Skeletal muscle tissue (tissue), 4 donors: Measurements from ENCODE around the gene APOL2. TPM values are rescaled to one million over a fixed set of nuclear protein-coding genes. Genes with fewer than 3 reads are reported as not detected.
A peak's percentile ranks its signal among the peaks of the same experiment; 100 is the strongest.
"Not testable (repeated sequence)": the region's sequence is repeated elsewhere in the genome, so short reads cannot be mapped to it uniquely, and the experiment has no call there.

ENCODE experiments used
- H3K27ac ChIP-seq: one replicate; pipeline ENCODE4 v1.7.0; 2013; ENCODE audit warnings: mild to moderate bottlenecking, low read depth, low read length, inconsistent platforms
- H3K27me3 ChIP-seq, 3 donors: one replicate each; pipeline ENCODE4 v1.7.0; 2013; ENCODE audit warnings: low read length in 3 of 3; ENCODE audit not compliant: control insufficient read depth in 3 of 3, insufficient read depth in 3 of 3
- H3K36me3 ChIP-seq, 3 donors: one replicate each; pipeline ENCODE4 v1.7.0; 2013; ENCODE audit warnings: low read length in 3 of 3; ENCODE audit not compliant: control insufficient read depth in 3 of 3, insufficient read depth in 3 of 3
- H3K4me1 ChIP-seq, 3 donors: one replicate each; pipeline ENCODE4 v1.7.0; 2013; ENCODE audit warnings: low read length in 3 of 3, mild to moderate bottlenecking in 3 of 3; ENCODE audit not compliant: control insufficient read depth in 3 of 3, insufficient read depth in 3 of 3
- H3K4me3 ChIP-seq, 3 donors: one replicate each; pipeline ENCODE4 v1.7.0; 2013; ENCODE audit warnings: low read length in 3 of 3
- H3K9ac ChIP-seq, 3 donors: one replicate each; pipeline ENCODE4 v1.7.0; 2013; ENCODE audit warnings: low read length in 3 of 3, mild to moderate bottlenecking in 3 of 3, moderate library complexity in 2 of 3, low read depth in 1 of 3
- H3K9me3 ChIP-seq, 3 donors: one replicate each; pipeline ENCODE4 v1.7.0; 2013; ENCODE audit warnings: low read length in 3 of 3; ENCODE audit not compliant: control insufficient read depth in 3 of 3
- total RNA-seq: library from RNA; depleted of rRNA; stranded (reverse); fragments of >200 nt; gene quantifications from one replicate; pipeline ENCODE4 v1.2.3, GENCODE V29; 2014
- donor health status: Osteomylitis.

APOL2 gene
- total RNA-seq, 1 donor from 2014 or later: 21.4 TPM

DNA sequence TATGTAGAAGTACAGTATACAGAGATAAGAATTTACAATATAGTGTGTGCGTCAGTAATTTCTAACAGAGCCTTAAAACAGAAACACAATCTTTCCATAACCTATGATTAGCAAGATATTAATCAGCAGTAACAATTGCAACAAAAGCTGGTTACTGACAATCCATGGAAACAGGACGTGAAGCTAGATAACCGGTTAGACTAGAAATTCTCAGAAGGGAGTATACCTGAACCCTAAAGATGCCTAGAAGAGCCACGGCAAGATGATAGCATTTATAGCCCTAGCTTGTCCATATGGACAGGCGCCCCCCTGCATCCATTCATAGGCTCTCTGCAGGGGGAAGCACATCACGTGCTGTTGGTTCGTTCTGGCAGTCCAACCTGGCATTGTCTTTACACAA lies 35.9 kb downstream of the APOL2 start:
- H3K36me3 ChIP-seq, H3K9ac ChIP-seq, H3K27me3 ChIP-seq, H3K9me3 ChIP-seq, H3K27ac ChIP-seq, H3K4me3 ChIP-seq: not testable (repeated sequence)
- peaks cover 13 to 25% (median 21%) of the 10 kb centered on the region in 3 donors for H3K4me1 ChIP-seq

DNA sequence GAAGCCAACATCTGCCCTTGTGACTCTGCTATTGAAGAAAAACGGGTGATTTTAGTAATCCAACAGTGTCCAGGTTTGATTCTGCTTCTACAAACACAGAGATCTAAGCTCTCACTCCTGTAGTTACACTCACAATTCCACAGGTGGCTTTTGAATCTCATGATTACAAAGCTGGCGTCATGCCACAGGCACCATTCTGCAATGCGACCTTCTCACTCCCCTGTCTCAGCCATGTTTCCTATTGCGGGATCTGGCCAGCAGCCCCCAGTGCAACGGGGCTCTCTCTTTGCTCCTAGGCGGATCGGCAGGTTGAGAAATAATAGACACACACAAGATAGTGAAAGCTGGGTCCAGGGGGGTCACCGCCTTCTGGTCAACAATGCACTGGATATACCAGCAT lies 36.4 kb downstream of the APOL2 start:
- not testable (repeated sequence) for H3K27ac ChIP-seq, H3K27me3 ChIP-seq
- peaks cover 13 to 25% (median 22%) of the 10 kb centered on the region in 3 donors for H3K4me1 ChIP-seq

DNA sequence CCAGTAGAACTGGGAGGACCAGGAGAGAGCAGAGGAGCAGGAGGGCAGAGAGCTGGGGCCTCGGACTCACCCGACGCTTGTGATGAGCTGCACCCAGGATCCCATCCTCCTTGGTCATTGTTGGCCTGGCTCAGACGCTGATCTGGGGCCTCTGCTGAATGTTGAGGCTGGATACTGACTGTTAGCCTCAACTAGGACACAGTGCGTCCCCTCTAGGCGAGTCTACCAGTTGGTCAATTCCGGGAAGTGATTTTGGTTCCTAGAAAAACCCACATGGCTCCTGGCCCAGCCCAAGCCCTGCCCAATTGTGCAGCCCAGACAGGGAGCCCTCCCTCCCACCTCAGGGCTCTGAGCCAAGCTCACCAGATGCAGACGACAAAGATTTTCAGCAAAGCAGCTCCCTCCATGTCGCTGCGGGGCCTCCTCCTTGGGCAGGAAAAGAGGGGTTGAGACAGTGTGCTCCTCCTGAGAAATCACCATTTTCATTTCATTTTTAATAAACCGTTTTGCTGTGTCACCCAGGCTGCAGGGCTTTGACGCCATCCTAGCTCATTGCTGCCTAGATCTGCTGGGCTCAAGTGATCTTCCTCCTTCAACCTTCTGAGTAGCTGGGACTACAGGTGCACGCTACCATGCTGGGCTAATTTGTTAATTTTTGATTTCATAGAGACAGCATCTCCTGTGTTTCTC lies 37.6 kb downstream of the APOL2 start, which contains the start of gene APOL4:
Gene APOL4, minus strand, starts transcription at position 180 of the 690 bp plus-strand sequence. Its CDS starts 75 bp downstream, at position 105.
- peaks cover 22 to 34% (median 31%) of the 10 kb centered on the region in 3 donors for H3K4me1 ChIP-seq
- no peaks in the 10 kb centered on the region for H3K27me3 ChIP-seq
- H3K36me3 ChIP-seq: no peaks in the 10 kb centered on the region
- H3K4me3 ChIP-seq: peak within 1 kb of the TSS in 2 of 3 donors; percentile 52 to 54
- H3K9ac ChIP-seq: peak within 1 kb of the TSS in 2 of 3 donors; percentile 8 to 38
- peak within 1 kb of the TSS; percentile 64 for H3K27ac ChIP-seq
- no peaks in the 10 kb centered on the region for H3K9me3 ChIP-seq

More for the DNA sequence above, 36.4 kb downstream of the APOL2 start:
- not testable (repeated sequence) for H3K4me3 ChIP-seq, H3K9ac ChIP-seq, H3K9me3 ChIP-seq, H3K36me3 ChIP-seq

- H3K27ac ChIP-seq: peak overlapping the region; percentile 64
- H3K9ac ChIP-seq: peak overlapping the region in 1 of 3 donors; percentile 38
- H3K4me1 ChIP-seq: peaks cover 26 to 34% (median 31%) of the 10 kb centered on the region in 3 donors
Observed at GRCh38 chr22:36201025-36201424, 38.3 kb downstream of the APOL2 start.

GRCh38 chr22:36199001-36199551 lies 40.3 kb downstream of the APOL2 start:
- no peaks in the 10 kb centered on the region for H3K36me3 ChIP-seq
- H3K9ac ChIP-seq: no peak overlapping the region
- peak overlapping the region; percentile 31 for H3K27ac ChIP-seq
- H3K9me3 ChIP-seq: no peaks in the 10 kb centered on the region
- H3K4me1 ChIP-seq: peaks cover 30 to 37% (median 33%) of the 10 kb centered on the region in 3 donors
- H3K27me3 ChIP-seq: no peaks in the 10 kb centered on the region
- no peak overlapping the region for H3K4me3 ChIP-seq

More at GRCh38 chr22:36201025-36201424, 38.3 kb downstream of the APOL2 start:
- not testable (repeated sequence) for H3K9me3 ChIP-seq, H3K36me3 ChIP-seq, H3K27me3 ChIP-seq
- peak overlapping the region in 1 of 3 donors; percentile 52 for H3K4me3 ChIP-seq

GRCh38 chr22:36198536-36198935 lies 40.8 kb downstream of the APOL2 start:
- Histone ChIP-seq H3K27ac (peak overlapping the region; percentile 52), H3K9ac (no peak overlapping the region), H3K9me3 (no peaks in the 10 kb centered on the region), H3K4me3 (no peak overlapping the region), H3K4me1 (peaks cover 30 to 37% (median 33%) of the 10 kb centered on the region in 3 donors), H3K36me3 (no peaks in the 10 kb centered on the region), H3K27me3 (no peaks in the 10 kb centered on the region)

DNA sequence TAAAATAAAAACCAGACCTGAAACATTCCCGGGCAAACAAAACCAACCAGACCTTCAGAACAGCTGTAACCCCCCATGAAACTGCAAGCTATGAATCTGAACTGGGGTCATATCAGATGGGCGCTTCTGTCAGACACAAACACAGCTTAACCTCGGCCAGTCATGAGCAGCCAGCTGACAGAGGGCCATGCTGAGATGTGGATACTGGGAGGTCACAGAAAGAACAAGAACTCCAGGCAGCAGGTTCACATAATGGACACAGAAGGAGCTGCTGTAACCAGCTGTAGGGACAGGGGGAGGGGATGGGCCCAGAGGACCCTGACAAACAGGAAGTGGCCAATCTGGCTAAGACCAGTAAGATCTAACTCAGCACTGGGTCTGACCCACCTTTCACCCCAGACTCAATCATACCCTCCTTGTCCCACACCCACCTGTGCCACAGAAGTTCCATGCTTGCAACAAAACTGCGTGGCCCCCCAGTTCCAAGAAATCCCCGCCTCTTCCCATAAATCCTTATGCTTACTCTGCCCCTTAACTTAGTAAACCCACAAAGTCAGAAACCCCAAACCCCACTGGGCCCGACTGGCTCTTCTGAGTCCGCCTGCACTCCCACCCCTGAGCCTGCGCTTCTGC lies 41.7 kb downstream of the APOL2 start:
- Histone ChIP-seq H3K27me3 (no peaks in the 10 kb centered on the region), H3K9ac (no peak overlapping the region), H3K4me3 (no peak overlapping the region), H3K4me1 (peaks cover 30 to 37% (median 31%) of the 10 kb centered on the region in 3 donors), H3K9me3 (no peaks in the 10 kb centered on the region), H3K36me3 (no peaks in the 10 kb centered on the region), H3K27ac (peak overlapping the region; percentile 52)

GRCh38 chr22:36197065-36197440 lies 42.3 kb downstream of the APOL2 start:
- H3K9me3 ChIP-seq: no peaks in the 10 kb centered on the region
- no peak overlapping the region for H3K4me3 ChIP-seq
- peaks cover 30 to 37% (median 32%) of the 10 kb centered on the region in 3 donors for H3K4me1 ChIP-seq
- H3K27ac ChIP-seq: peak overlapping the region; percentile 52
- H3K36me3 ChIP-seq: no peaks in the 10 kb centered on the region
- no peak overlapping the region for H3K9ac ChIP-seq
- no peaks in the 10 kb centered on the region for H3K27me3 ChIP-seq

DNA sequence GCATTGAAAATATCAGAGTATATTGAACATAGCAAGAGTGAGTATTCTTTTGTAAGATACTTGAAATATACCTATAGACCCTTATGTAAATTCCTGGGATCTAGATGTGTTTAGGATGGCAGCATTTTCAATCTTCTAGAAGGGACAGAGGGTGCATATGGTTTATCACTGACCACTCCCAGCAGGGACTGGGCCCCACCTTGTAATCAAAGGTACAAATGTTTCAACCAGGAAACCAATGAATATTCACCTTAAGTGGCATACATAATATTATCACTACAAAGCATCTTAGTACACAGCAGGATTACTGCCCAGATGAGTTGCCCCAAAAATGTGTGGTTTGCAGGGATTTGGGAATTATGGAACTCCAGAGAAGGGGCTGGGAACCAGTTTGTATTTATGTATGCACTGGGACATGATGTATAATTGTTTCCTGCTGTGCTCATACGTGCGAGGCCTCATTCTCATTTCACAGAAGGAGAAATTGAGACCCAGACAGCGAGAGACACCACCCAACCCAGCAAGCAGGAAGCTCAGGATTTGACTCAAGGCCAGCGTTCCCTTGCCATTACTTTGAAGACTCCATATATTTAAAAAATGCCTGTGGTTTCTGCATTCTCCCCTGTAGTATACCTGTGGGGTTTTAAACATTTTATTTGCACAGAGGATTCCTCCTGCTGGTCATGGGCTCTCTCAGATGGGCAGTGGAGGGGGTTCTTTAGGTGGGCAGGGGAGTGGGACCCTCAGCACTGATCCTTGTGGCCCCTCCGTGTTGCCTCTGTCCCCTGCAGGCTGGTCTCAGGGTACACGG lies 42.9 kb downstream of the APOL2 start:
- no peaks in the 10 kb centered on the region for H3K36me3 ChIP-seq
- H3K4me1 ChIP-seq: peaks cover 29 to 35% (median 30%) of the 10 kb centered on the region in 3 donors
- no peaks in the 10 kb centered on the region for H3K27me3 ChIP-seq
- H3K9ac ChIP-seq: no peak overlapping the region
- no peaks in the 10 kb centered on the region for H3K9me3 ChIP-seq
- H3K27ac ChIP-seq: peak overlapping the region; percentile 52
- H3K4me3 ChIP-seq: no peak overlapping the region
